Astrocyte (in vitro differentiated cells and primary cell): Measurements from ENCODE around the gene CCDC61.

ENCODE experiments used
- EZH2 ChIP-seq: IDR thresholded peaks from 2 replicates; pipeline ENCODE4 v1.6.1; 2012; ENCODE audit warnings: mild to moderate bottlenecking, low read length, inconsistent platforms; ENCODE audit not compliant: insufficient read depth
- TF ChIP-seq, protein P1 (sequence below): IDR thresholded peaks from 2 replicates; pipeline ENCODE4 v1.5.1; 2011; ENCODE audit warnings: low read depth, mild to moderate bottlenecking, inconsistent platforms, low read length, moderate library complexity; ENCODE audit not compliant: insufficient read depth

DNA sequence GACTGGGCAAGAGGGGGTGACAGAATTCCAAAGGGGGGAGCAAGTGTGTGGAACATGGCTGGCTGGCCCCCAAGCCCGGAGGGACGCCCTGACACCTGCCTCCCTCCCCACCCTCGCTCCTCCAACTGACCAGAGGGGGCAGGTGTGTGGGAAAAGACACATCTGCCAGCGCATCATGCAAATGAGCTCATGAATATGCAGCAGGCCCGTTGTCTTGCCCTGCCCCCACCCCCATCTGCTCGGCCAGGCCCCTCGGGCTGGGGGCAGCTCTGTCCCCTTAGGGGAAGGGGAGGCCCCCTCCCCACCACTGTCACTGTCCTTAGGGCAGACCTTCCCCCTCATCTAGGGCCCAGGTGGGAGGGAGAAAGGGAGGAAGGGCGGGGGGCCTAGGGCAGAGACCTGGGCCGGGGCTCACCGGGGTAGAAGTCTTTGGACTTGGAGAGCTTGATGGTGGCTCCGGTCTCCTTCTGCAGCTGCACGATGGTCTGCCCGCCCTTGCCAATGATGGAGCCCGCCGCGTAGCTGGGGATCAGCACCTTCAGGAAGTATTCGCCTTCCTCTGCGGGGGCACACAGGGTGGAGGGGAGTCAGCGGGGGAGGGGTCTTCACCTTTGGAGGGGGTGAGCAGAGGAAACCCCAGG, 34.6 kb upstream of the CCDC61 start:
- TF ChIP-seq, protein P1, sequence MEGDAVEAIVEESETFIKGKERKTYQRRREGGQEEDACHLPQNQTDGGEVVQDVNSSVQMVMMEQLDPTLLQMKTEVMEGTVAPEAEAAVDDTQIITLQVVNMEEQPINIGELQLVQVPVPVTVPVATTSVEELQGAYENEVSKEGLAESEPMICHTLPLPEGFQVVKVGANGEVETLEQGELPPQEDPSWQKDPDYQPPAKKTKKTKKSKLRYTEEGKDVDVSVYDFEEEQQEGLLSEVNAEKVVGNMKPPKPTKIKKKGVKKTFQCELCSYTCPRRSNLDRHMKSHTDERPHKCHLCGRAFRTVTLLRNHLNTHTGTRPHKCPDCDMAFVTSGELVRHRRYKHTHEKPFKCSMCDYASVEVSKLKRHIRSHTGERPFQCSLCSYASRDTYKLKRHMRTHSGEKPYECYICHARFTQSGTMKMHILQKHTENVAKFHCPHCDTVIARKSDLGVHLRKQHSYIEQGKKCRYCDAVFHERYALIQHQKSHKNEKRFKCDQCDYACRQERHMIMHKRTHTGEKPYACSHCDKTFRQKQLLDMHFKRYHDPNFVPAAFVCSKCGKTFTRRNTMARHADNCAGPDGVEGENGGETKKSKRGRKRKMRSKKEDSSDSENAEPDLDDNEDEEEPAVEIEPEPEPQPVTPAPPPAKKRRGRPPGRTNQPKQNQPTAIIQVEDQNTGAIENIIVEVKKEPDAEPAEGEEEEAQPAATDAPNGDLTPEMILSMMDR = no peak
- TF ChIP-seq EZH2 = no peak
